CD4-positive, alpha-beta T cell (primary cell): Measurements from ENCODE around the gene INPP5F. TPM values are rescaled to one million over a fixed set of nuclear protein-coding genes. Genes with fewer than 3 reads are reported as not detected.

Experiments
- ATAC-seq: fragments of 200-7000 bp; cut with Tn5 transposase; one replicate; pipeline ENCODE4 v1.10.0; 2022; ENCODE audit warnings: mild to moderate bottlenecking; ENCODE audit not compliant: poor library complexity
- CTCF ChIA-PET: fragments of 350-600 bp; sonication (Branson Sonifier 250); formaldehyde crosslinking; loops from one replicate; lab custom pipeline; 2021; ENCODE audit warnings: antibody characterized with exemption, inconsistent platforms; lab: Charles Lee
- POLR2A ChIA-PET: fragments of 350-600 bp; sonication (Branson Sonifier 250); formaldehyde crosslinking; loops from one replicate; lab custom pipeline; 2021; ENCODE audit warnings: antibody characterized with exemption, inconsistent platforms; lab: Charles Lee
- DNase-seq, 14 experiments: peaks; one replicate each; pipeline ENCODE4 v3.0.0-alpha.2; 2013 to 2020; ENCODE audit warnings: mixed read lengths in 2 of 14
- H3K27ac ChIP-seq, 2 donors: one replicate each; pipeline versions ENCODE4 v1.5.1 to v1.7.0; 2013; ENCODE audit warnings: low read length in 2 of 2, low read depth in 1 of 2, mild to moderate bottlenecking in 1 of 2
- H3K27me3 ChIP-seq, 2 experiments: 1 replicate in 1 of 2; 2 replicates in 1 of 2; pipeline versions ENCODE4 v1.6.1 to v1.7.0; 2013; ENCODE audit warnings: low read length in 2 of 2, control low read depth in 1 of 2, mild to moderate bottlenecking in 1 of 2, moderate library complexity in 1 of 2; ENCODE audit not compliant: insufficient read depth in 2 of 2, control insufficient read depth in 1 of 2
- H3K36me3 ChIP-seq: one replicate; pipeline ENCODE4 v1.6.1; 2013; ENCODE audit warnings: low read length, control low read depth; ENCODE audit not compliant: insufficient read depth
- H3K4me1 ChIP-seq: one replicate; pipeline ENCODE4 v1.6.1; 2013; ENCODE audit warnings: low read length, control low read depth; ENCODE audit not compliant: insufficient read depth
- H3K4me3 ChIP-seq: one replicate; pipeline ENCODE4 v1.5.1; 2013; ENCODE audit warnings: mild to moderate bottlenecking, low read length, moderate library complexity
- H3K9me3 ChIP-seq, 2 experiments: 1 replicate in 1 of 2; 2 replicates in 1 of 2; pipeline versions ENCODE4 v1.6.1 to v1.7.0; 2013; ENCODE audit warnings: low read length in 2 of 2, mild to moderate bottlenecking in 2 of 2, control low read depth in 1 of 2, moderate library complexity in 1 of 2; ENCODE audit not compliant: control insufficient read depth in 1 of 2, insufficient read depth in 1 of 2
- H3K27ac Mint-ChIP-seq: one replicate; pipeline ENCODE4 v1.8.0; 2020; ENCODE audit warnings: mixed read lengths
- H3K27me3 Mint-ChIP-seq: one replicate; pipeline ENCODE4 v1.8.0; 2021; ENCODE audit warnings: mixed read lengths
- H3K36me3 Mint-ChIP-seq: one replicate; pipeline ENCODE4 v1.8.0; 2021; ENCODE audit warnings: low read depth, mixed read lengths
- H3K4me1 Mint-ChIP-seq: one replicate; pipeline ENCODE4 v1.8.0; 2021; ENCODE audit warnings: low read depth, mixed read lengths
- H3K4me3 Mint-ChIP-seq: one replicate; pipeline ENCODE4 v1.8.0; 2020; ENCODE audit warnings: mild to moderate bottlenecking, mixed read lengths
- H3K9me3 Mint-ChIP-seq: one replicate; pipeline ENCODE4 v1.8.0; 2020; ENCODE audit warnings: mixed read lengths
- CTCF ChIP-seq: fragments of 200-600 bp; IDR thresholded peaks from one replicate; pipeline ENCODE4 v1.8.0; 2022; ENCODE audit warnings: antibody characterized with exemption, mild to moderate bottlenecking
- intact Hi-C, 2 experiments: fragments of 100-400 bp; cut with DNase I in 1 of 2; cut with micrococcal nuclease in 1 of 2; formaldehyde crosslinking; loops; one replicate each; pipeline versions ENCODE4 v1.15.1 to v1.9.0; 2023 to 2025; cut with DNase I, micrococcal nuclease
- total RNA-seq, 174 experiments: library from RNA in 2 of 174; stranded (reverse) in 2 of 174; gene quantifications; one replicate each; pipeline ENCODE4 v1.2.3 and lab custom pipeline; 2021 to 2026

The INPP5F gene
- total RNA-seq, 2 experiments from 2014 or later, result 6.2 to 6.4 TPM

- Mint-ChIP-seq H3K27ac (no peak overlapping the region), H3K9me3 (no peaks in the 10 kb centered on the region), H3K36me3 (peaks cover 97% of the 10 kb centered on the region), H3K4me3 (no peak overlapping the region), H3K4me1 (no peaks in the 10 kb centered on the region), H3K27me3 (no peaks in the 10 kb centered on the region)
- Histone ChIP-seq H3K36me3 (peaks cover 88% of the 10 kb centered on the region), H3K4me3 (no peak overlapping the region), H3K27ac (no peak overlapping the region), H3K9me3 (no peaks in the 10 kb centered on the region), H3K4me1 (no peaks in the 10 kb centered on the region), H3K27me3 (no peaks in the 10 kb centered on the region)
- no peak for DNase-seq
- intact Hi-C loops, result loop anchor here in 1 of 2 experiments (10.0 kb wide), 1 partner anchor 791 kb away; no protein-coding TSS in a partner anchor
- CTCF ChIA-PET, result interaction anchor here (0.6 kb wide), 1 partner anchor 24 kb away, joined by 3 read pairs; no protein-coding TSS in a partner anchor
- TF ChIP-seq CTCF, result no peak
- no peak for ATAC-seq
- POLR2A ChIA-PET, result no interaction called here
Measured at GRCh38 chr10:119845656-119846055, 119.8 kb downstream of the INPP5F start.

GRCh38 chr10:119849031-119849789, 123.4 kb downstream of the INPP5F start:
- no peak for DNase-seq
- Histone ChIP-seq H3K36me3 (peaks cover 84% of the 10 kb centered on the region), H3K9me3 (no peaks in the 10 kb centered on the region), H3K4me3 (no peak overlapping the region), H3K4me1 (no peaks in the 10 kb centered on the region), H3K27me3 (no peaks in the 10 kb centered on the region), H3K27ac (no peak overlapping the region)
- H3K36me3 Mint-ChIP-seq, result peaks cover 85% of the 10 kb centered on the region
- ChIA-PET CTCF (no interaction called here), POLR2A (no interaction called here)
- H3K4me3 Mint-ChIP-seq, result no peak overlapping the region
- intact Hi-C loops, result loop anchor here in 1 of 2 experiments (10.0 kb wide), 1 partner anchor 794 kb away; no protein-coding TSS in a partner anchor
- H3K27me3 Mint-ChIP-seq, result no peaks in the 10 kb centered on the region
- no peaks in the 10 kb centered on the region for H3K4me1 Mint-ChIP-seq
- ATAC-seq, result no peak
- no peaks in the 10 kb centered on the region for H3K9me3 Mint-ChIP-seq
- no peak overlapping the region for H3K27ac Mint-ChIP-seq
- TF ChIP-seq CTCF, result no peak

- intact Hi-C loops, result loop anchor here (10.0 kb wide), 2 partner anchors 645 to 795 kb away; partner anchors contain the start of gene GRK5 (in 1 of the 2)
- Histone ChIP-seq H3K27ac (no peak overlapping the region), H3K4me1 (no peaks in the 10 kb centered on the region), H3K4me3 (no peak overlapping the region), H3K27me3 (no peaks in the 10 kb centered on the region), H3K9me3 (no peaks in the 10 kb centered on the region), H3K36me3 (peaks cover 82% of the 10 kb centered on the region)
- Mint-ChIP-seq H3K36me3 (peaks cover 80% of the 10 kb centered on the region), H3K27me3 (no peaks in the 10 kb centered on the region), H3K4me1 (no peaks in the 10 kb centered on the region), H3K9me3 (no peaks in the 10 kb centered on the region), H3K4me3 (no peak overlapping the region), H3K27ac (no peak overlapping the region)
- no peak for TF ChIP-seq CTCF
- ChIA-PET CTCF (interaction anchor here (0.6 kb wide), 1 partner anchor 24 kb away, joined by 3 read pairs; no protein-coding TSS in a partner anchor), POLR2A (no interaction called here)
- ATAC-seq, result no peak
- no peak for DNase-seq
Measured at GRCh38 chr10:119849944-119850343, 124.1 kb downstream of the INPP5F start.
